Progenitor cell of endocrine pancreas (in vitro differentiated cells): ENCODE data around the gene PXMP4. TPM values are rescaled to one million over a fixed set of nuclear protein-coding genes. Genes with fewer than 3 reads are reported as not detected.

Source experiments
- DNase-seq: peaks from one replicate; pipeline ENCODE4 v3.0.0; 2021; ENCODE audit warnings: low spot score; ENCODE audit not compliant: unreplicated experiment
- H3K27ac Mint-ChIP-seq: 2 replicates; pipeline ENCODE4 v1.8.0; 2021; ENCODE audit warnings: mild to moderate bottlenecking, moderate library complexity, mixed read lengths
- H3K27me3 Mint-ChIP-seq: 2 replicates; pipeline ENCODE4 v1.8.0; 2021; ENCODE audit warnings: mixed read lengths
- H3K36me3 Mint-ChIP-seq: 2 replicates; pipeline ENCODE4 v1.8.0; 2022; ENCODE audit warnings: mixed read lengths; ENCODE audit not compliant: insufficient read depth
- H3K4me1 Mint-ChIP-seq: 2 replicates; pipeline ENCODE4 v1.8.0; 2021; ENCODE audit warnings: low read depth, mixed read lengths
- H3K4me3 Mint-ChIP-seq: 2 replicates; pipeline ENCODE4 v1.8.0; 2021; ENCODE audit warnings: low read depth, mild to moderate bottlenecking, moderate library complexity, mixed read lengths
- H3K9me3 Mint-ChIP-seq: 2 replicates; pipeline ENCODE4 v1.8.0; 2021; ENCODE audit warnings: low read depth, mixed read lengths
- long read RNA-seq: library from polyadenylated mRNA; unstranded; transcript quantifications from one replicate; pipeline ENCODE4 v2.0.0, GENCODE V29; 2020
- total RNA-seq: library from RNA; stranded (reverse); gene quantifications from 2 replicates; pipeline ENCODE4 v1.2.1, GENCODE V29; 2021
- TF ChIP-seq, protein P1 (sequence below): fragments of 200-600 bp; sonication (generic); IDR thresholded peaks from one replicate; pipeline ENCODE4 v1.5.0; 2021; ENCODE audit warnings: antibody characterized with exemption, mild to moderate bottlenecking; ENCODE audit not compliant: unreplicated experiment

Gene PXMP4
- 5.0 and 6.1 TPM in 2 replicates for total RNA-seq
- long read RNA-seq, full-length matches to known transcripts, result 5 of 6 reads
- long read RNA-seq, partial matches to known transcripts, result 0 of 6 reads
- long read RNA-seq, other reads (novel, unspliced or antisense), result 1 of 6 reads

DNA sequence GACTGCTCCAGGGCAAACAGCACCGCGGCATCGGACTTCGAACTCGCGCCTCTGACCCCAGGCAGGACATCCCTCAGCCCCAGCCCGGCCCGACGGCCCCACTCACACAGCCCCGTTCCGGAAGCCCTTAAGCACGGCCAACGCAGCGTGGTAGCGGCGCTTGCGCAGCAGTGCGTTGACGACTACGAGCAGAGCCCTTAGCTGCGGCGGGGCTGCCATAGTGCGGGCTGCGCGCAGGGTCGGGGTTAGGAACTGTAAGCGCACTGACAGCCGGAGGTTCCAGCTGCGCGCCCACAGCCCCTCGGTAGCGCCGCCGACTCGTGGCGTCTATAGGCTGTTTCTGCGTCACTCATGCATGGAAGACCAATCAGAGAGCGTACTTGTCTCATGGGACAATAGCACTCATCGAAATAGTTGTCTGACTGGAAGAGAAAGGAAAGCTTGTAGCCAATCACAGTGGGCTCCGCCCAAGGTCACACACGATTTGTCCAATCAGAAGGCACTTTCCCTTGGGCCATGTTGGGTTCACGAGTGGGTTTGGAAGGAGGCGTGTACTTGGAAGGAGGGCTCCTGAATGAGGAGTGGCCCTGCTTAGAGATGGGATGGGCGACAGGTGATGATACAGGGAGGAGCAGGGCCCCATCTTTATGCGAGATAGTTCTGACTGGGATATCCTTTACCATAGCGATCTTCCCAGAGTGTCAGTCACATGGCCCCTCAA is at the start of gene PXMP4:
Gene PXMP4, minus strand, starts transcription at position 322 of the 721 bp plus-strand sequence. Its CDS starts 103 bp downstream, at position 219.
- Mint-ChIP-seq H3K9me3 (peaks cover 7% of the 10 kb centered on the region), H3K27ac (peak within 1 kb of the TSS; percentile 68), H3K27me3 (no peaks in the 10 kb centered on the region), H3K4me1 (peaks cover 2% of the 10 kb centered on the region), H3K4me3 (peak within 1 kb of the TSS; percentile 71), H3K36me3 (peaks cover 2% of the 10 kb centered on the region)
- TF ChIP-seq, protein P1, sequence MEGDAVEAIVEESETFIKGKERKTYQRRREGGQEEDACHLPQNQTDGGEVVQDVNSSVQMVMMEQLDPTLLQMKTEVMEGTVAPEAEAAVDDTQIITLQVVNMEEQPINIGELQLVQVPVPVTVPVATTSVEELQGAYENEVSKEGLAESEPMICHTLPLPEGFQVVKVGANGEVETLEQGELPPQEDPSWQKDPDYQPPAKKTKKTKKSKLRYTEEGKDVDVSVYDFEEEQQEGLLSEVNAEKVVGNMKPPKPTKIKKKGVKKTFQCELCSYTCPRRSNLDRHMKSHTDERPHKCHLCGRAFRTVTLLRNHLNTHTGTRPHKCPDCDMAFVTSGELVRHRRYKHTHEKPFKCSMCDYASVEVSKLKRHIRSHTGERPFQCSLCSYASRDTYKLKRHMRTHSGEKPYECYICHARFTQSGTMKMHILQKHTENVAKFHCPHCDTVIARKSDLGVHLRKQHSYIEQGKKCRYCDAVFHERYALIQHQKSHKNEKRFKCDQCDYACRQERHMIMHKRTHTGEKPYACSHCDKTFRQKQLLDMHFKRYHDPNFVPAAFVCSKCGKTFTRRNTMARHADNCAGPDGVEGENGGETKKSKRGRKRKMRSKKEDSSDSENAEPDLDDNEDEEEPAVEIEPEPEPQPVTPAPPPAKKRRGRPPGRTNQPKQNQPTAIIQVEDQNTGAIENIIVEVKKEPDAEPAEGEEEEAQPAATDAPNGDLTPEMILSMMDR, result no peak
- peak; percentile 49 for DNase-seq

GRCh38 chr20:33769043-33769442 is 48.9 kb upstream of the PXMP4 start:
- no peak overlapping the region for H3K27ac Mint-ChIP-seq
- no peaks in the 10 kb centered on the region for H3K27me3 Mint-ChIP-seq
- no peak for DNase-seq
- no peaks in the 10 kb centered on the region for H3K9me3 Mint-ChIP-seq
- peaks cover 7% of the 10 kb centered on the region for H3K36me3 Mint-ChIP-seq
- H3K4me3 Mint-ChIP-seq, result no peak overlapping the region
- TF ChIP-seq, protein P1, result no peak
- H3K4me1 Mint-ChIP-seq, result peaks cover 8% of the 10 kb centered on the region

DNA sequence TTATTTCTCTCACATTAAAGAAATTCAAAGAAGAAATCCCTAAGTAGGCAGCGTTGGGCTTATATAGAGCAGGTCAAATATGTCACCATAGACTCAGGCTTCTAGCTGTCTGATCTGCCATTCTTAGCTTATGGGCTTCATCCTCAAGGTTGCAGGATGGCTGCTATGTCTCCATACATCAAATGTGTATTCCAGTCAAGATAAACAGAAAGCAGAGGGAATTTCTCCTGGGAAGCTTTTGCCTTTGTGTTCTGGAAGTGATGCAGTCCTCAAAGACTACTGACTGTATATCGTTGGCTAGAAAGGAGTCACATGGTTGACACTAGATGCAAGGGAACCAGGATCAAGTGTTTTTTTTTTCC is 47.6 kb upstream of the PXMP4 start:
- TF ChIP-seq, protein P1, result no peak
- H3K9me3 Mint-ChIP-seq, result no peaks in the 10 kb centered on the region
- H3K4me3 Mint-ChIP-seq, result no peak overlapping the region
- peaks cover 8% of the 10 kb centered on the region for H3K36me3 Mint-ChIP-seq
- no peak for DNase-seq
- peaks cover 8% of the 10 kb centered on the region for H3K4me1 Mint-ChIP-seq
- H3K27ac Mint-ChIP-seq, result no peak overlapping the region
- H3K27me3 Mint-ChIP-seq, result no peaks in the 10 kb centered on the region

DNA sequence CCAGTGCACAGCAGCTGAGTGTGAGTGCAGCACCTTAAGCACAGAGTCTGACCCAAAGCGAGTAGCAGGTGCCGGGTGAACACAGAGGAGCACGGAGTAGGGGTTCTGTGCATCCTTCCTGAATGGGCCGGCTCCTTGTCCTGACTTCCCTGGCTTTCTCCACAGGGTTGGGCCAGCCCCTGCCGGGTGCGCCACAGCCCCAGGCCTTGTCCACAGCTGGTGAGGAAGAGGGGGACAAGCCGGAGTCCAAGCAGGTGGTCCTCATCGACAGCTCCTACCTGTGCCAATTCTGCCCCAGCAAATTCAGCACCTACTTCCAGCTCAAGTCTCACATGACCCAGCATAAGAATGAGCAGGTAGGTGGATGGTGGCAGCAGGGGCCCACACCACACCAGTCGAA is 46.6 kb upstream of the PXMP4 start:
- H3K36me3 Mint-ChIP-seq, result peaks cover 6% of the 10 kb centered on the region
- DNase-seq, result no peak
- H3K4me1 Mint-ChIP-seq, result peaks cover 2% of the 10 kb centered on the region
- no peaks in the 10 kb centered on the region for H3K27me3 Mint-ChIP-seq
- TF ChIP-seq, protein P1, result no peak
- H3K27ac Mint-ChIP-seq, result no peak overlapping the region
- no peaks in the 10 kb centered on the region for H3K9me3 Mint-ChIP-seq
- H3K4me3 Mint-ChIP-seq, result no peak overlapping the region

DNA sequence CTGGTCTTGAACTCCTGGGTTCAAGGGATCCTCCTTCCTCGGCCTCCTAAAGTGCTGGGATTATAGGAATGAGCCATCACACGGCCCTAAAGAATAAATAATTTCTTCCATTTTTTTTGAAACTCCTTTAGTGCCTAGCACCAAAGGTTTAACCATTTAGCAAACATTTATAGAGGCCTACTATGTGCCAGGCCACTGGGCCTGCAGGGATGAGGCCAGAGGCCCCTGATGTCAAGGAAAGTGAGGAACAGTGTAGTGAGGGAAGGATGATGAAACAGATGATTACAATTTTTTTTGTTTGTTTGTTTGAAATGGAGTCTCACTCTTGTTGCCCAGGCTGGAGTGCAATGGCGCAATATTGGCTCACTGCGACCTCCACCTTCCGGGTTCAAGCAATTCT is 45.5 kb upstream of the PXMP4 start:
- peaks cover 2% of the 10 kb centered on the region for H3K4me1 Mint-ChIP-seq
- TF ChIP-seq, protein P1, result no peak
- H3K9me3 Mint-ChIP-seq, result no peaks in the 10 kb centered on the region
- no peaks in the 10 kb centered on the region for H3K27me3 Mint-ChIP-seq
- no peak overlapping the region for H3K27ac Mint-ChIP-seq
- peaks cover 6% of the 10 kb centered on the region for H3K36me3 Mint-ChIP-seq
- DNase-seq, result no peak
- H3K4me3 Mint-ChIP-seq, result no peak overlapping the region
